NT2/D1 (cell line): ENCODE measurements around the gene FUT3.
A peak's percentile ranks its signal among the peaks of the same experiment; 100 is the strongest.

Source experiments
- DNase-seq: peaks from one replicate; pipeline ENCODE4 v3.0.0-alpha.2; 2011; ENCODE audit warnings: low read depth, low spot score
- H3K27me3 ChIP-seq: 2 replicates; pipeline ENCODE4 v1.6.0; 2011; ENCODE audit warnings: mild to moderate bottlenecking; ENCODE audit not compliant: insufficient read length, insufficient read depth
- H3K36me3 ChIP-seq: 2 replicates; pipeline ENCODE4 v1.6.1; 2011; ENCODE audit warnings: mild to moderate bottlenecking, low read length, mixed read lengths; ENCODE audit not compliant: insufficient read depth, insufficient read length
- H3K4me1 ChIP-seq: 2 replicates; pipeline ENCODE4 v1.5.1; 2011; ENCODE audit not compliant: insufficient read depth, insufficient read length
- H3K4me3 ChIP-seq: 2 replicates; pipeline ENCODE4 v1.5.1; 2011; ENCODE audit warnings: low read depth; ENCODE audit not compliant: insufficient read length
- H3K9ac ChIP-seq: 2 replicates; pipeline ENCODE4 v1.6.0; 2011; ENCODE audit warnings: low read depth; ENCODE audit not compliant: insufficient read length
- H3K9me3 ChIP-seq: 2 replicates; pipeline ENCODE4 v1.5.1; 2011; ENCODE audit warnings: mild to moderate bottlenecking, low read length; ENCODE audit not compliant: insufficient read depth
- SUZ12 ChIP-seq: IDR thresholded peaks from 2 replicates; pipeline ENCODE4 v1.6.1; 2011; ENCODE audit not compliant: insufficient read length, insufficient read depth; ENCODE audit errors: extremely low read depth
- YY1 ChIP-seq: IDR thresholded peaks from 2 replicates; pipeline ENCODE4 v1.6.1; 2011; ENCODE audit not compliant: insufficient read length, insufficient read depth
- ZNF274 ChIP-seq: IDR thresholded peaks from 2 replicates; pipeline ENCODE4 v1.6.1; 2011; ENCODE audit warnings: mild to moderate bottlenecking, low read depth, low read length

FUT3 gene

GRCh38 chr19:5851302-5851701 is at the start of gene FUT3:
Gene FUT3, minus strand, starts transcription at chr19:5851449.
- no peaks in the 10 kb centered on the region for H3K36me3 ChIP-seq
- TF ChIP-seq YY1: no peak
- no peak for TF ChIP-seq ZNF274
- TF ChIP-seq SUZ12: no peak
- peaks cover 8% of the 10 kb centered on the region for H3K27me3 ChIP-seq
- H3K9me3 ChIP-seq: peaks cover 5% of the 10 kb centered on the region; the same call in 1 of the 2 replicates
- DNase-seq: no peak
- peaks cover 5% of the 10 kb centered on the region for H3K4me1 ChIP-seq
- H3K4me3 ChIP-seq: no peak within 1 kb of the TSS
- no peak within 1 kb of the TSS for H3K9ac ChIP-seq

GRCh38 chr19:5900976-5901375 is 49.7 kb upstream of the FUT3 start:
- Histone ChIP-seq H3K36me3 (peaks cover 49% of the 10 kb centered on the region), H3K4me3 (no peak overlapping the region), H3K9ac (no peak overlapping the region), H3K9me3 (no peaks in the 10 kb centered on the region), H3K4me1 (no peaks in the 10 kb centered on the region), H3K27me3 (no peaks in the 10 kb centered on the region)
- TF ChIP-seq SUZ12: no peak
- no peak for TF ChIP-seq YY1
- TF ChIP-seq ZNF274: no peak
- DNase-seq: no peak

- no peak overlapping the region for H3K4me3 ChIP-seq
- no peak overlapping the region for H3K9ac ChIP-seq
- H3K27me3 ChIP-seq: no peaks in the 10 kb centered on the region
- DNase-seq: no peak
- H3K9me3 ChIP-seq: no peaks in the 10 kb centered on the region
- peaks cover 59% of the 10 kb centered on the region for H3K36me3 ChIP-seq
- H3K4me1 ChIP-seq: no peaks in the 10 kb centered on the region
- TF ChIP-seq YY1 (no peak), SUZ12 (no peak), ZNF274 (no peak)
These were observed 48.7 kb upstream of the FUT3 start for GRCh38 chr19:5899728-5900526.

GRCh38 chr19:5897189-5897969 is 46.1 kb upstream of the FUT3 start:
- Histone ChIP-seq H3K36me3 (peaks cover 71% of the 10 kb centered on the region), H3K27me3 (no peaks in the 10 kb centered on the region), H3K4me3 (no peak overlapping the region), H3K9ac (peak overlapping the region; percentile 3), H3K4me1 (peaks cover under 1% of the 10 kb centered on the region), H3K9me3 (no peaks in the 10 kb centered on the region)
- DNase-seq: no peak
- TF ChIP-seq YY1 (no peak), ZNF274 (no peak), SUZ12 (no peak)

GRCh38 chr19:5896365-5897076 is 45.3 kb upstream of the FUT3 start:
- Histone ChIP-seq H3K9me3 (no peaks in the 10 kb centered on the region), H3K27me3 (no peaks in the 10 kb centered on the region), H3K4me1 (peaks cover 9% of the 10 kb centered on the region), H3K9ac (no peak overlapping the region), H3K36me3 (peaks cover 68% of the 10 kb centered on the region), H3K4me3 (no peak overlapping the region)
- no peak for DNase-seq
- TF ChIP-seq YY1 (no peak), ZNF274 (no peak), SUZ12 (no peak)

GRCh38 chr19:5895890-5896289 is 44.6 kb upstream of the FUT3 start:
- Histone ChIP-seq H3K4me3 (no peak overlapping the region), H3K36me3 (peaks cover 62% of the 10 kb centered on the region), H3K9ac (no peak overlapping the region), H3K9me3 (no peaks in the 10 kb centered on the region), H3K4me1 (peaks cover 10% of the 10 kb centered on the region), H3K27me3 (no peaks in the 10 kb centered on the region)
- no peak for TF ChIP-seq SUZ12
- no peak for TF ChIP-seq ZNF274
- TF ChIP-seq YY1: no peak
- DNase-seq: no peak
